Suprapubic skin (tissue), 4 donors: Measurements from ENCODE around the gene ZNF35. TPM values are rescaled to one million over a fixed set of nuclear protein-coding genes. Genes with fewer than 3 reads are reported as not detected.
A peak's percentile ranks its signal among the peaks of the same experiment; 100 is the strongest.

Experiments
- DNase-seq, 2 donors: peaks; one replicate each; pipeline ENCODE4 v3.0.0-alpha.2; 2019; ENCODE audit warnings: low spot score in 2 of 2
- H3K27ac ChIP-seq: fragments of 200-600 bp; sonication (generic); one replicate; pipeline ENCODE4 v1.5.1; 2019
- H3K27me3 ChIP-seq: fragments of 200-600 bp; sonication (generic); one replicate; pipeline ENCODE4 v1.5.1; 2019
- H3K36me3 ChIP-seq: fragments of 200-600 bp; sonication (generic); one replicate; pipeline ENCODE4 v1.5.1; 2019
- H3K4me1 ChIP-seq: fragments of 200-600 bp; sonication (generic); one replicate; pipeline ENCODE4 v1.5.1; 2019
- H3K4me3 ChIP-seq: fragments of 200-600 bp; sonication (generic); one replicate; pipeline ENCODE4 v1.5.1; 2019; ENCODE audit warnings: mild to moderate bottlenecking
- H3K9me3 ChIP-seq: fragments of 200-600 bp; sonication (generic); one replicate; pipeline ENCODE4 v1.5.1; 2019
- EP300 ChIP-seq: sonication (generic); formaldehyde crosslinking; IDR thresholded peaks from one replicate; pipeline ENCODE4 v1.6.1; 2017; ENCODE audit warnings: antibody characterized with exemption
- POLR2A ChIP-seq, 2 donors: fragments of 450-650 bp; IDR thresholded peaks; one replicate each; pipeline ENCODE4 v1.6.1; 2017; ENCODE audit warnings: antibody characterized with exemption in 2 of 2, mild to moderate bottlenecking in 2 of 2, moderate library complexity in 2 of 2
- POLR2AphosphoS5 ChIP-seq, 3 donors: sonication (generic); formaldehyde crosslinking; IDR thresholded peaks; one replicate each; pipeline ENCODE4 v1.6.1; 2017; ENCODE audit warnings: antibody characterized with exemption in 3 of 3
- WGBS: methylation state at CpG from one replicate; pipeline ENCODE4 v1.1.5; 2018; 5-methylcytosine and 5-hydroxymethylcytosine counted together
- total RNA-seq, 4 donors: library from RNA; depleted of rRNA; stranded (reverse); fragments of >200 nt; gene quantifications; one replicate each; pipeline ENCODE4 v1.1.0, GENCODE V29; 2016
- TF ChIP-seq, protein P1 (sequence below), 2 donors: fragments of 200-600 bp in 1 of 2; fragments of 450-650 bp in 1 of 2; sonication (generic) in 1 of 2; IDR thresholded peaks; one replicate each; pipeline ENCODE4 v1.5.1; 2016 to 2019; ENCODE audit warnings: antibody characterized with exemption in 2 of 2, mild to moderate bottlenecking in 1 of 2, moderate library complexity in 1 of 2

Gene ZNF35
- total RNA-seq, result 1 to 10 TPM; 5.2 to 8.5 (median 7.6) TPM

DNA sequence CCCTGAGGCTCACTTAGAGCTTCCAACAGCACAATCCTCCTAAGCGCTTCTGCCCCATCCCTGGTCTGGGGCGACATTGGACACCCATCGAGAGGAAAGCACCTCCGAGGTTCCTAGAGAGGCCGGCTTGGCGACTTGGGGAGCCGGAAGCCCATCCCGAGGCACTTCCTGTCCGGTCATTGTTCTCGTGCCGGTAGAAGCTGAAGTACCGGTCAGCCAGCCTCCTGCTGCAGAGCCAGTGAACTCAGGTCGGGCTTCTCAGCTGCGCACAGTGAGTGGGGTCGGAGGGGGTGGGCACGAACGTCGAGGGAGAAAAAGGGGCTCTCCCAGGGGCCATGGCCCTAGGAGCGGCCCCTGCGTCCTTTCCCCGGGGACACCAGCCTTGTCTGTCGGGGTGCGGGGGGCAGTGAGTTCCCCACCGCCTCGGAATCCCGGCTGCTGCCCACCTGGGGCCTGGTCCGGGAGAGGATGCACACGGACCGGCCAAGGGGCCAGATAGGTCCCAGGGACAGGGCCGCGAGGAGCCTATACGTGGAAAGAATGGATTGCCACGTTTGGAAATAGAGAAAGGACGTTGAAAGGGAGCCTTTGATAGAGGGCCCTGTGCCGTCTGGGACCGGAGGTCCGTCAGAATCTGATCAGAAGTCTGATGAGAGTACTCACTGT, at the start of gene ZNF35:
TSS of gene ZNF35 (plus strand) at position 169 of the 666 bp plus-strand sequence. CDS start 2,336 bp downstream, outside the sequence.
- peak; percentile 81 to 89 for DNase-seq
- WGBS, result 2% methylated on average over 28 of the region's 37 CpGs

DNA sequence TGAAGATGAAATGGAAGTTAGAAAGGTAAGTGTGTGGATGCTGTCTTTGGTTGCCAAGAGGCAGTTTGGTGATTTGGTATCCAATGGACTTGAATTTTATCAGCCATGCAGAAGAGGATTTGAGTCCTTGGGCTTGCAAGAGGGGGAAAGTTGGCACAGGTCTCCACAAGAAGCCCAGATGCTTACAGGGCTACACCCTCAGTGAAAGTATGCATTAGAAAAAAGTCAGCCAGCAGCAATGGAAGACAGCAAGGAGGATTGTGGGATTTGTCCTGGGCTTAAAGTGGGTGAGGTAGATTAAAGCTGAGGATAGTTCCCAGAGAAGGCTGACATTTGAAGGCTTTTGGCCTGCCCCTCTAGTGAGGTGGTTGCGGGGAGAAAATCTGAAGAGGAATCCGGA, 46.8 kb upstream of the ZNF35 start:
- Histone ChIP-seq H3K9me3 (peaks cover 6% of the 10 kb centered on the region), H3K4me3 (no peak overlapping the region), H3K4me1 (no peaks in the 10 kb centered on the region), H3K36me3 (no peaks in the 10 kb centered on the region), H3K27ac (no peak overlapping the region), H3K27me3 (no peaks in the 10 kb centered on the region)
- no peak for TF ChIP-seq POLR2AphosphoS5 (IDR thresholded peaks at IDR 0.05)
- TF ChIP-seq, protein P1, sequence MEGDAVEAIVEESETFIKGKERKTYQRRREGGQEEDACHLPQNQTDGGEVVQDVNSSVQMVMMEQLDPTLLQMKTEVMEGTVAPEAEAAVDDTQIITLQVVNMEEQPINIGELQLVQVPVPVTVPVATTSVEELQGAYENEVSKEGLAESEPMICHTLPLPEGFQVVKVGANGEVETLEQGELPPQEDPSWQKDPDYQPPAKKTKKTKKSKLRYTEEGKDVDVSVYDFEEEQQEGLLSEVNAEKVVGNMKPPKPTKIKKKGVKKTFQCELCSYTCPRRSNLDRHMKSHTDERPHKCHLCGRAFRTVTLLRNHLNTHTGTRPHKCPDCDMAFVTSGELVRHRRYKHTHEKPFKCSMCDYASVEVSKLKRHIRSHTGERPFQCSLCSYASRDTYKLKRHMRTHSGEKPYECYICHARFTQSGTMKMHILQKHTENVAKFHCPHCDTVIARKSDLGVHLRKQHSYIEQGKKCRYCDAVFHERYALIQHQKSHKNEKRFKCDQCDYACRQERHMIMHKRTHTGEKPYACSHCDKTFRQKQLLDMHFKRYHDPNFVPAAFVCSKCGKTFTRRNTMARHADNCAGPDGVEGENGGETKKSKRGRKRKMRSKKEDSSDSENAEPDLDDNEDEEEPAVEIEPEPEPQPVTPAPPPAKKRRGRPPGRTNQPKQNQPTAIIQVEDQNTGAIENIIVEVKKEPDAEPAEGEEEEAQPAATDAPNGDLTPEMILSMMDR (IDR thresholded peaks at IDR 0.05), result no peak
- no peak for TF ChIP-seq POLR2A (IDR thresholded peaks at IDR 0.05)
- no peak for TF ChIP-seq EP300
- 95% methylated on average over 2 of the region's 2 CpGs for WGBS
- no peak for DNase-seq

More for the DNA sequence above, at the start of gene ZNF35:
- TF ChIP-seq EP300 (no peak), POLR2A (IDR thresholded peaks at IDR 0.05) (no peak), POLR2AphosphoS5 (IDR thresholded peaks at IDR 0.05) (no peak)
- TF ChIP-seq, protein P1 (IDR thresholded peaks at IDR 0.05), result no peak
- Histone ChIP-seq H3K4me1 (peaks cover 16% of the 10 kb centered on the region), H3K4me3 (peak within 1 kb of the TSS; percentile 96), H3K9me3 (peaks cover 6% of the 10 kb centered on the region), H3K27me3 (no peaks in the 10 kb centered on the region), H3K36me3 (peaks cover 31% of the 10 kb centered on the region), H3K27ac (peak within 1 kb of the TSS; percentile 75)

DNA sequence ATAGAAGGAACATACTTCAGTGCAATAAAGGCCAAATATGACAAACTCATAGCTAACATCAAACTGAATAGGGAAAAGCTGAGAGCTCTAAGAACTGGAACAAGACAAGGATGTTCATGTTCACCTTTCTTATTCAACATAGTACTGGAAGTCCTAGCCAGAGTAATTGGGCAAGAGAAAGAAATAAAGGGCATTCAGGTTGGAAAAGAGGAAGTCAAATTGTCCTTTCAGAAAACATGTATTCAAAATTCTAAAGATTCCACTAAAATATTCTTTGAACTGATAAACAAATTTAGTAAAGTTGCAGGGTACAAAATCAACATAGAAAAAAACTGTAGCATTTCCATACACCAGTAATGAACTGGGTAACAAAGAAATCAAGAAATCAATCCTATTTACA, 35.9 kb upstream of the ZNF35 start:
- Histone ChIP-seq H3K4me1 (no peaks in the 10 kb centered on the region), H3K4me3 (no peak overlapping the region), H3K27me3 (no peaks in the 10 kb centered on the region), H3K27ac (no peak overlapping the region), H3K36me3 (no peaks in the 10 kb centered on the region), H3K9me3 (no peaks in the 10 kb centered on the region)
- DNase-seq, result no peak
- TF ChIP-seq, protein P1 (IDR thresholded peaks at IDR 0.05), result no peak
- TF ChIP-seq POLR2AphosphoS5 (IDR thresholded peaks at IDR 0.05), result no peak
- no peak for TF ChIP-seq EP300
- no peak for TF ChIP-seq POLR2A (IDR thresholded peaks at IDR 0.05)

DNA sequence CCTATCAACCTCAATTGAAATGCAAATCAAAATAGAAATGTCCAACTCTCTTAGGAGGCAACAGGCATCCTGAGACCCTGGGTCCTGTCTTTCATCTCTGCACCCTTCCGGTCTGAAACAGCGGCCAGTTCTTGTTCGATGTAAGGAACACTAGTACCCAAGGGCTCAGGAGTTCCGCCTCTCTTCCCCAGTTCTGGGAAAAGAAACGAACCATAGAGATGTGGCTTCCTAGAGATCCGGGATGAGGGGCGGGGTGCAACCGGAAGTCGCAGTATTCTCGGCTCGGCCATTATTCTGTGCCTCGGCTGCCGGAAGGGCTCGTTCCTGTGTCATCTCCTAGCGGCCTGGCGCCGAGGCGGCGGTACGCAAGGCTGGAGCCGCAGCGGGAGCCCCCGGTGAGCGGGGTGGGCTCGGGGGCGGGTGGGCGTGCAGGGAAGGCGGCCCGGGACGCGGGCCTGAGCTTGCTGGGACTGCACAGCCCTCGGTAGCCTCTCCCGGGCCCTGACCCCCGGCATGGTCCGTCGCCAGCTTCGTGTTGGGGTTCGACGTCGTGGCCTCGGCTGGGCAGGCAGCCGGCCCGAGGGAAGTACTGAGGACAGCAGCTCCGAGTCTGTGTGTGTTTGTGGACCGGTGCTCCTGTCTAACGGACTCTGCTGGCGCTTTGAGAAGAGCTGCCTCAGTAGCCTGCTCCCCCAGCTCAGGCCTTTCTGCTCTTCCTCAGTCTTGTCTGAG, 23.6 kb upstream of the ZNF35 start, which contains the start of gene ZNF197:
TSS of gene ZNF197 (plus strand) at position 288 of the 732 bp plus-strand sequence. CDS start 4,119 bp downstream, outside the sequence.
- Histone ChIP-seq H3K36me3 (peaks cover 11% of the 10 kb centered on the region), H3K27me3 (no peaks in the 10 kb centered on the region), H3K4me1 (peaks cover 25% of the 10 kb centered on the region), H3K27ac (peak within 1 kb of the TSS; percentile 90), H3K4me3 (peak within 1 kb of the TSS; percentile 81), H3K9me3 (no peaks in the 10 kb centered on the region)
- TF ChIP-seq, protein P1 (IDR thresholded peaks at IDR 0.05), result peak in 1 of 2 donors; percentile 12
- TF ChIP-seq POLR2AphosphoS5 (IDR thresholded peaks at IDR 0.05), result peak in 2 of 3 donors; percentile 11 to 62
- no peak for TF ChIP-seq EP300
- peak in 1 of 2 donors; percentile 30 for TF ChIP-seq POLR2A (IDR thresholded peaks at IDR 0.05)
- DNase-seq, result peak; percentile 88 to 93
- WGBS, result 0% methylated on average over 18 of the region's 47 CpGs

DNA sequence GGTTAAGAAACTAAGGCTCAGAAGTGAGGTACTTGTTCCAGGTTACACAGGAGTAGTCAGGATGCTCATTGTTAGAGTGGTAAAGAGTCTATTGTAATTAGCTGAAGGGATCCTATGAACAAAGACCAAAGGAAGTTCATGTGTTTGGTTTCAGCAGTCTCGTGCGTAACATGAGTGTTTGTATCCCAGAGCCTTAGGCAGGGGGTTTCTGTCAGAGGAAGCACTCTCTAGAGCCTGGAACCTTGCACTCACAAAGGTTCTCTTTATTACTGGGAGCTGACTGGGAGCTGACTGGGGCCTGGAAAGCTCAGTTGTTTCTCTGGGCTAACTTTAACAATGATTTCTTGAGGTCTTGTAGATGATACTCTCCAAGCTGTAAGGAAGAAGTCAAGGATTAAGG, 19.8 kb upstream of the ZNF35 start:
- TF ChIP-seq POLR2A (IDR thresholded peaks at IDR 0.05) (no peak), POLR2AphosphoS5 (IDR thresholded peaks at IDR 0.05) (no peak), EP300 (no peak)
- TF ChIP-seq, protein P1 (IDR thresholded peaks at IDR 0.05), result no peak
- WGBS, result 79% methylated on average over 2 of the region's 2 CpGs
- H3K4me1 ChIP-seq, result peaks cover 25% of the 10 kb centered on the region
- H3K36me3 ChIP-seq, result peaks cover 49% of the 10 kb centered on the region
- DNase-seq, result no peak
- H3K9me3 ChIP-seq, result no peaks in the 10 kb centered on the region
- H3K27me3 ChIP-seq, result no peaks in the 10 kb centered on the region
- H3K27ac ChIP-seq, result no peak overlapping the region
- H3K4me3 ChIP-seq, result no peak overlapping the region
